SK-N-SH (cell line): ENCODE data around the gene FARSA.

ENCODE experiments used
- CTCF ChIP-seq: fragments of 200-600 bp; sonication (generic); IDR thresholded peaks from 2 replicates; pipeline ENCODE4 v1.6.1; 2017; ENCODE audit warnings: antibody characterized with exemption, mild to moderate bottlenecking, moderate library complexity
- EZH2phosphoT487 ChIP-seq: fragments of 200-600 bp; sonication (generic); IDR thresholded peaks from 2 replicates; pipeline ENCODE4 v1.6.1; 2017; ENCODE audit warnings: low read depth, mixed run types, mild to moderate bottlenecking, antibody characterized with exemption, moderate library complexity, borderline replicate concordance
- FOXM1 ChIP-seq: IDR thresholded peaks from 2 replicates; pipeline ENCODE4 v1.4.0; 2012; ENCODE audit warnings: low read depth, mild to moderate bottlenecking
- IRF3 ChIP-seq: fragments of 150-350 bp; IDR thresholded peaks from 2 replicates; pipeline ENCODE4 v1.6.1; 2016; ENCODE audit warnings: mild to moderate bottlenecking, low read depth, low read length
- JUND ChIP-seq: IDR thresholded peaks from 2 replicates; pipeline ENCODE4 v1.4.0; 2012
- NRF1 ChIP-seq: IDR thresholded peaks from 2 replicates; pipeline ENCODE4 v1.6.1; 2012; ENCODE audit warnings: low read depth, mild to moderate bottlenecking, low read length
- POLR2AphosphoS5 ChIP-seq: IDR thresholded peaks from 2 replicates; pipeline ENCODE4 v1.6.1; 2012; ENCODE audit warnings: low read depth, low read length
- TAF1 ChIP-seq: IDR thresholded peaks from 2 replicates; pipeline ENCODE4 v1.6.1; 2012; ENCODE audit warnings: low read depth, mild to moderate bottlenecking, low read length, moderate library complexity, borderline replicate concordance
- YY1 ChIP-seq: IDR thresholded peaks from 2 replicates; pipeline ENCODE4 v1.4.0; 2012; ENCODE audit warnings: low read depth, mild to moderate bottlenecking
- TF ChIP-seq, protein P1 (sequence below): fragments of 150-350 bp; IDR thresholded peaks from 2 replicates; pipeline ENCODE4 v1.6.1; 2017; ENCODE audit warnings: antibody characterized with exemption, low read length, low read depth, borderline replicate concordance

GRCh38 chr19:12933287-12934072 is at the start of gene FARSA:
- TF ChIP-seq CTCF, result no peak
- no peak for TF ChIP-seq EZH2phosphoT487
- TF ChIP-seq, protein P1, sequence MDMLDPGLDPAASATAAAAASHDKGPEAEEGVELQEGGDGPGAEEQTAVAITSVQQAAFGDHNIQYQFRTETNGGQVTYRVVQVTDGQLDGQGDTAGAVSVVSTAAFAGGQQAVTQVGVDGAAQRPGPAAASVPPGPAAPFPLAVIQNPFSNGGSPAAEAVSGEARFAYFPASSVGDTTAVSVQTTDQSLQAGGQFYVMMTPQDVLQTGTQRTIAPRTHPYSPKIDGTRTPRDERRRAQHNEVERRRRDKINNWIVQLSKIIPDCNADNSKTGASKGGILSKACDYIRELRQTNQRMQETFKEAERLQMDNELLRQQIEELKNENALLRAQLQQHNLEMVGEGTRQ, result no peak
- TF ChIP-seq TAF1, result peak; percentile 94
- no peak for TF ChIP-seq JUND
- TF ChIP-seq NRF1, result no peak
- TF ChIP-seq YY1, result peak; percentile 100
- no peak for TF ChIP-seq IRF3
- peak; percentile 97 for TF ChIP-seq POLR2AphosphoS5
- no peak for TF ChIP-seq FOXM1
